ENCODE data around the gene BUD23.
"Not testable (repeated sequence)": the region's sequence is repeated elsewhere in the genome, so short reads cannot be mapped to it uniquely, and the experiment has no call there.

BUD23 gene

DNA sequence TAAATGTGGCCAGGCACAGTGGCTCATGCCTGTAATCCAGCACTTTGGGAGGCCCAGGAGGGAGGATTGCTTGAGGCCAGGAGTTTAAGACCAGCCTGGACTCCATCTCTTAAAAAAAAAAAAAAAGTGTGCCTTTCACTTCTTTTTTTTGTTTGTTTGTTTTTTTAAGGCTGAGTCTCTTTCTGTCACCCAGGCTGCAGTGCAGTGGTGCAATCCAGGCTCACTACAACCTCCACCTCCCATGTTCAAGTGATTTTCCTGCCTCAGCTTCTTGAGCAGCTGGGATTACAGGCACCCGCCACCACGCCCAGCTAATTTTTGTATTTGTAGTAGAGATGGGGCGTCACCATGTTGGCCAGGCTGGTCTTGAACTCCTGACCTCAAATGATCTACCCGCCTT lies 38.8 kb downstream of the BUD23 start:
- DNase-seq: not testable (repeated sequence)

DNA sequence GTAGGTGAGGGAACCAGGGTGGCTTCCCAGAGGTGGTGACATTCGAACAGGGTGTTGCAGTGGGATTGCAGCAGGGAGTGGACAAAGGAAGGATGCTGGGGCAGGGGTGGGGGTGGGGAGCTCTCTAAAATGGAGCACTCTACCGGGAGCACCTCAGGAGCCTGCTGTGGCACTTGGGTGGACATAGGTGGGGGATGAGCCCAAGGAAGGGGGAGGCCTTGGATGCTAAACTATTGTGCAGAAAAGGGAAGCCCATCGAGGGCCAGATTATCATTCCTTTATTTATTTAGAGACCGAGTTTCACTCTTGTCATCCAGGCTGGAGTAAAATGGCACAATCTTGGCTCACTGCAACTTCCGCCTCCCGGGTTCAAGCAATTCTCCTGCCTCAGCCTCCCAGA lies 39.4 kb downstream of the BUD23 start:
- no peak for DNase-seq

DNA sequence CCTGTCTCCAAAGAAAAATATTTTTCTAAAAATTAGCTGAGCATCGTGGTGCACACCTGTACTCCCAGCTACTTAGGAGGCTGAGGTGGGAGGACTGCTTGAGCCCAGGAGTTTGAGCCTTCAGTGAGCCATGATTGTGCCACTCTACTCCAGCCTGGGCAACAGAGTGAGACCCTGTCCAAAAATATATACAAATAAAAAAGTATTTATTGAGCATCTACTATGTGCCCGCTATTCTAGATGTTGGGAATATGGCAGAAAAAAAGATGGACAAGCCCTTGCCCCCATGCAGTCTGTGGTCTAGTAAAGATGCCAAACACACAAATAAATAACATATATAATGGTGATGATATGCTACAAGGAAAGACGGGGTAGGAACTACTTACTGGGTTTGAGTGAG lies 40.4 kb downstream of the BUD23 start:
- no peak for DNase-seq

DNA sequence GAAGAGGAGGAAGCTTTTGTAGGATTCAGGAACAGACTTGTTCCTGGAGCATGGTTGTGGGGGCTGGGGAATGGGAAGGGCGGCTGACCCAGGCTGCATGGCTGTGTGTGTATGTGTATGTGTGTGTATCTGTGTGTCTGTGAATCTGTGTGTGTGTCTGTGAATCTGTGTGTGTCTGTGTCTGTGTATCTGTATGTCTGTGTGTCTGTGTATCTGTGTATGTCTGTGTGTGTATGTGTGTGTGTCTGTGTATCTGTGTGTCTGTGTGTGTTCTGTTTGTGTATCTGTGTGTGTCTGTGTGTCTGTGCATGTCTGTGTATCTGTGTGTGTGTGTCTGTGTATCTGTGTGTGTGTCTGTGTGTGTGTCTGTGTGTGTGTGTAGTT lies 42.7 kb downstream of the BUD23 start:
- no peak for DNase-seq

DNA sequence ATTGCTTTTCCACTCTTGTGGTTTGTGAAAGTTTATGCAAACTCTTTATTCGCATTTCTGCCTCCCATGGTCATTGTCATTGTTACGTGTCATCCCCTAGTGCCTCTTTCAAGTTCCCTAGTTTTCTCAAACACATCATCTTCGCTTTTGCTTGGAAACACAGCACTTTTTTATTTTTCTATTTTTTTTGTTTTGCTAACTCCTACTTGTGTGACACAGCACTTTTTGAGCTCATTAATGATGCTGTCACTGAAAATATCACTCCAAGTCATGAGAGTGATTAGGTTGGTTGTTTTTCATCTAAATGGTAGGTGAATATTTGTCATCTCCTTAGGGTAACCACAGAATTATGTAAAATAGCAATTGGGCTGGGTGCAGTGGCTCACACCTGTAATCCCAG lies 44.6 kb downstream of the BUD23 start:
- DNase-seq: no peak

DNA sequence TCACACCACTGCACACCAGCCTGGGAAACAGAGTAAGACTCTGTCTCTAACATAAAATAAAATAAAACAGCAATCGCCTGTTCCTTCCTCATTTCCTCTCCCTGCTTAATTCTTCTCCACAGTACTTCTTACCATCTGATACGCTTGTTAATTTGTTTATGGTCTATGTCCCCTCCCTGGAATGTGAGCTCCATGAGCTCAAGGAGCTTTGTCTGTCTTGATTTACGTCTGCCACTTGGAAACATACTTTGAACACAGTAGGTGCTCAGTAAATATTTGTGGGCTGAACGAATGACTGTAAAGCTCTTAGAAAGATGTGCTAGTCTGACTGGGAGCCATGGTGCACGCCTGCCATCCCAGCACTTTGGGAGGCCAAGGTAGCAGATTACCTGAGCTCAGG lies 45.2 kb downstream of the BUD23 start:
- DNase-seq: no peak

DNA sequence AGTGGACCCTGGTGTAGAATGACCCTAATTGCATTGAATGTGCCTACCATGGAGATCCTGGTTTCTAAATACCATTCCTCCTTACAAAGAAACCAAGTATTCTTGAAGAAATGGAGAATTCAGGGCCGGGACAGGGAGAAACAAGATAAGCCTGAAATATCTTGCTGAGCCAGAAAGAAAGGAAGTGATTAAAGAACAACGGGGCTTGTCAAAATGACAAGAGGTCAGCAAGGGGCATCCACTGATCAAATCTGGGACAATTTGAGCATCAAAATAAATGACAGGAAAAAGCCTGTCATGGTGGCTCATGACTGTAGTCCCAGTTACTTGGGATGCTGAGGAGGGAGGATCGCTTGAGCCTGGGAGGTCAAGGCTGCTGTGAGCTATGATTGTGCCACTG lies 47.1 kb downstream of the BUD23 start:
- DNase-seq: no peak

DNA sequence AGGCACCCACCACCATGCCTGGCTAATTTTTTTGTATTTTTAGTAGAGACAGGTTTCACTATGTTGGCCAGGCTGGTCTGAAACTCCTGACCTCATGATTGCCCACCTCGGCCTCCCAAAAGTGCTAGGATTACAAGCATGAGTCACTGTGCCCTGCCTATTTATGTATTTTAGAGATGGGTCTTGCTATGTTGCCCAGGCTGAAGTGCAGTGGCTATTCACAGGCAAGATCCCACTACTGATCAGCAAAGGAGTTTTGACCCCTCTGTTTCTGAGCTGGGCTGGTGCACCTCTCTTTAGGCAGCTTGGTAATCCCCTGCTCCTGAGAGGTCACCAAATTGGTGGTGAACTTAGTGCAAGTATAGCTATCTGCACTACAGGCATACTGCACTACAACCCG lies 49.0 kb downstream of the BUD23 start:
- DNase-seq: no peak

DNA sequence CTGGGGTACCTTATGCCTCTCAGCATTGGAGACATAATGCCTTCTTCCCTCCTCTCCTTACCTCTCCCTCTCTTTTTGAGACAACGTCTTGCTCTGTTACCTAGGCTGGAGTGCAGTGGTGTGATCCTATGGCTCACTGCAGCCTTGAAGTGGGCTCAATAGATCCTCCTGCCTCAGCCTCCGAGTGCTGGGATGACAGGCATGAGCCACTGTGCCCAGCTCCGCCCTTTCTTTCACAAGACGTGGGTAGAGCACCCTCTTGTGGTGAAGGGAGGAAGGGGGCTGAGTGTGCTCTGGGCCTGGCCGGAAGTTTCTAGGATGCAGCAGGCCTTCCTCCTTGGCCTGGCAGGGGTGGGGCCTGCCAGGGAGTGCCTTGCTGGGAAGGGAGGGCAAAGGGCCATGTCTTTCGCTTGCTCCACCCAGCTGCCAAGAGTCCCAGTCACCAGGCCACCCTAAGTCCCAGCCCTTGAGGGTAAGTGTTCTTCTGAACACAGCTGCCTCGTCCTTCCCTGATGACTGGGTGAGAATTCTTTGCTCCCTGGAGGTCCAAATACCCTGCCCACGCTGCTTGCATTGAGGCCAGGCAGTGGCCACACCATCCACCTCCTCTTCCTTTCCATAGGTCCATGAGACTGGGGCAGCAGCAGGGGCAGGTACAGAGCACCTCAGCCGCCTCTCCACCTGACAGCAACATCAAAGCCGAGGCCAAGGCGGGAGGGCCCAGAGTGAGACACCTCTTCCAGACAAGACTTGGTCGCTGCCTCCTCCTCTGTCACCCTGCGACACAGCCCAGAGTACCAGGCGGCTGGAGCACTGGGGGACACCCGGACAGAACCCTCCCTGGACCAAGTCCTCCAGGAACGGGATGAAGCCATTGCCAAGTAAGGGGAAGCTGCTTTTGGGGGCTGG lies 51.5 kb downstream of the BUD23 start:
- peak; percentile 95 for DNase-seq

DNA sequence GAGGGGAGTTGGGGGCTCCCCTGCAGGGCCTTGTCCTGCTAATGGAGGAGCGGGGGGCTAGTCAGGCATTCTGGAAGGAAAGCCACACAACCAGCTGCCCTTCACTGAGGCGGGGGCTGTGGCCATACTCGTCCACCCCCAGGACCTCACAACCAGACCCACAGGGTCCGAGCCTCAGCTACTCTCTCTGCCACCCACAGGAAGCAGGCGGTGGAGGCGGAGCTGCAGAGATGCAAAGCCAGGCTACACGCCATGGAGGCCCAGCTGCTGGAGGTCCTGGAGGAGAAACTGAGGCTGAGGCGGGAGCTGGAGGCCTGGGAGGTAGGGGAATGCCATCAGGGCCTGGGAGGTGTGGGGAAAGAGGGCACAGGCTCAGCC lies 52.1 kb downstream of the BUD23 start:
- no peak for DNase-seq

DNA sequence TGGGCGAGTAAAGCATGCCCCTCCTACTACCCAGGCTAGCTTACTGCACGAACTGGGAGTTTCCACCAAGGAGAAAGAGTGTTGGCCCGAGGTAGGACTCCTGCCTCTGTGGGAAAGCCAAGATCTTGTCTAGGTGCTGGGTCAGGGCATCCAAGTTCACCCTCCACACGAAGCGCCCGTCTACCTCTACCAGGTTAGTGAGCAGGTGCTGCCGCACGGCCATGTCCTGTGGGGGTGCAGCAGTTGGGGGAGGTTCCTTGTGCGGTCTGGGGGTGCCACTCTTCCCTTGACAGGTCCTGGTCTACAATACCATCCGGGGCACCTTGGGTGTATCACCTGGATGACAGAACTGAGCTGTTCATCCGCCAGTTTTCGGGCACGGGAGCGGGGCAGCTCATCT lies 53.5 kb downstream of the BUD23 start:
- no peak for DNase-seq

DNA sequence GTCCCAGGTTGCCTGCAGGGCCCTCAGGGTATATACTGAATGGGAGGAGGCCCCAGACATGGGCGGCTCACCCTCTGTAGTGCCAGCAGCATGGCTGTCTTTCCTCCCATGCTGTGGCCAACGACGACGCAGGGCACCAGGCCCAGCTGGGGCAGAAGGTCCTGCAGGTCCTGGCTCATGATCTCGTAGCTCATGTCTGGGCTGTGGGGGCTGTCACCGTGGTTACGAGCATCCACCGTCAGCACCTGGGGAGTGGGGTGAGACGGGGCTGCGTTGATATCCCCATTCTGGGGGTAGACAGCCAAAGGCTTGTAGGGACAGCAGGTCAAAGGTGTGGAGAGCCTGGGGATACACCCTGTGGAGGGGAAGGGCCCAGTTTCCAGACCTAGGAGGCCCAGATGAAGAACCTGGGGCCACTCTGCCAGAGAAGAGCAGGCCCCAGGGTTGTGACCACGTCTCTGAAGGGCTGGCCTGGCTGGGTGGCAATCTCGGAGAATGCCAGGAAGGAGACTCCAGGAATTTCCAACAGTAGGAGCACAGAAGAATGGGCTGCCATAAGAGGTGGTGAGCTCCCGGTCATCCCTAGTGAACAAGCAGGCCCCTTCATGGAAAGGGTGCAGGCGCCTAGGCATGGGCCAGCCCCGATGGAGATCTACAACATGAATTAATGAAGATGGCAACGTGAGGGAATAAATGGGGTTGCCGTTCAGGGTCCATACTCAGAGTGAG lies 54.3 kb downstream of the BUD23 start:
- no peak for DNase-seq

DNA sequence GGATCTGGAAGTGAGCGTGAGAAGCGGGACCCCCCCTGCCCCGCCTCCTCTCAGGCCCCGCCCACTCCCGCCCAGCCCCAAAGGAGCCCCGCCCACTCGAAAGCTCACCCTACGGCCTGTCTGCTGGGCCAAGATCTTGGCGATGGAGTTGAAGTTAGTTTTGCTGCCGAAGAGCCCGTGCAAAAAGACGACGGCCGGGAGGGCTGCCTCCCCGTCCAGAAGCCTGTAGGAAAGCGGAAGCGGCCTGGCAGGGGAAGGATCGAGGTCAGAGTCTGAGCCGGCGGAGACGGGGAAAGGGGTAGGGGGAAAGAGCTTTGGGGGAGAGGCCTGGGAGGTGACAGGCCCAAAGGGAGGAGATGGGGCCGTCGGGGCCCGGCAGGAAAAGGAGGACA lies 54.8 kb downstream of the BUD23 start:
- peak; percentile 79 for DNase-seq

DNA sequence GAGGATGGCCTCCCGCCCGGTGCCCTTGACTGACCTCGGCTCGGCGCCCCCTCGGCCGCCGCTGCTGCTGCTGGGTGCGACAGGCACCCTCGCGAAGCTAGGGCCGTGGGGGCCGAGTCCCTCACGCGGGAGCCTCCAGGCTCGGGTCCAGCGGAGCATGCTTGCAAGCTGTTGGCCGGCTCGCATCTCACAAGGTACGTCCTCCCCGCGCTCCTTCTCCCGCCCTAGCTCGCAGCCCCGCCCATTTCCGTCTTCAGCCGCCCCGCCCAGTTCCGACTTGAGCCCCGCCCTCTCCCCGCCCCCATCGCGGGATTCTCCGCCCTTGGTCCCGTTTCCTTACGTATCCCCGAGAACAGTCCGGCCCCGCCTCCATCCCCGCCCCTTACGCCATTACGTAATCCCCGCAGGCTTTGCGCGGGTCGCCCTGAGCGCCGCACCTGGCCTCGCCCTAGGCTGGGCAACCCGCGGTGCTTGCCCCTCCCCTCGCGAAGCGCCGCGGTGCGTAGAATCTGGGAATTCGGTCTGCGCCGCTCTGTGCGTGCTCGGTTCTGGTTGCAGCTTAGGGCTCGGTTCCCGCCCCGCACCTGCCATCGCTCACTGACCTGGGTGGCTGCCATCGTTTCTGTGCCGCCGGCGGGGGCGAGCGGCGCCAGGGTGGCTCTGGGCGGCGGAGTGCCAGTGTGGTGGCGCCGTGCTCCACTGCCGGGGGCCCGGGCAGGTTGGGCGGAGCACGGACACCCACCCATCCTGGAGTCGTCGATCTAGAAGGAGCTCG lies 55.4 kb downstream of the BUD23 start, which contains the start of gene ABHD11:
ABHD11 (minus strand) TSS at position 191 of the 775 bp plus-strand sequence; CDS start at position 159, 32 bp downstream.
- DNase-seq: peak; percentile 99

DNA sequence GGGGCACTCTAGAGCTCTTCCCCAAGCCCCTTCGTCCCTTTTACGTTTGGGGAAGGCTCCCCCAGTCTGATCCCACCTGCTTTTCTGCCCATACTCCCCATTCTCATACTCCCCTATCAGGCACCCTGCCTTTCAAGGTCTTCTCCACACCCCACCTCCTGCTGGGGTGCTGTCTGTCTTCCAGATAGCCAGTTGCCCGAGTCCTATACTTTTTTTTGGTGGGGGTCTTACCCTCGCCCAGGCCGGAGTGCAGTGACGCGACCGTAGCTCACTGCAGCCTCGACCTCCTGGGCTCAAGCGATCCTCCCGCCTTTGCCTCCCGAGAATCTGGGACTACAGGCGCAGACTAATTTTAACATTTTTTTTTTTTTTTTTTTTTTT lies 56.0 kb downstream of the BUD23 start:
- DNase-seq: no peak

DNA sequence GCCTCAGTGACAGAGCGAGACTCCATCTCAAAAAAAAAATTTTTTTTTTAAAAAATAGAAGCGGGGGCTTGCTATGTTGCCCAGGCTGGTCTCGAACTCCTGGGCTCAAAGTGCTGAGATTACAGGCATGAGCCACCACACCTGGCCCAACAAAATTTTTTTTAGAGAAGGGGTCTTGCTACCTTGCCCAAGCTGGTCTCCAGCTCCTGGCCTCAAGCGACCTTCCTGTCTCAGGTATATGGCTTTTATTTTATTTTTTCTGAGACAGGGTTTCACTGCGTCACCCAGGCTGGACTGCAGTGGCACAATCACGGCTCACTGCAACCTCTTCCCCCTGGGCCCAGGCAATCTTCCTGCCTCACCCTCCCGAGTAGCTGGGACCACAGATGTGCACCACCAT lies 56.8 kb downstream of the BUD23 start:
- no peak for DNase-seq

DNA sequence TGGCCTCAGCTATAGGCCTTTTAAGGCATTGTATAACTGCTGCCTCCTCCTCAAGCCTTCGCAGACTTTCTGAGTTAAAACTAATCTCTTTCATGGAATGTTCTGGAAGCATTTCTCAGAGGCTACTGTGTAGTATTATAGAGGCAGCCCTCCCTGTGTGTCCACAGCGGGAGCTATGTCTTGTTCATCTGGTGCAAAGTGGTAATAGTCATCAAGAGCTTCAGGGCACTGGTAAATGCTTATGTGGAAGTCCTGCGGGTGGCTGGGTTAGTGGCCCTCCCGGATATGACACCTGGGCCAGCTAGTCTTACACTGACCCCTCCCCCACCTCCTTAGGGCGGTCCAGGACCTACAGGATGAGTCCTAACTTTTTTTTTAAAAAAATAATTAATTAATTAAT lies 57.4 kb downstream of the BUD23 start:
- peak; percentile 78 for DNase-seq

DNA sequence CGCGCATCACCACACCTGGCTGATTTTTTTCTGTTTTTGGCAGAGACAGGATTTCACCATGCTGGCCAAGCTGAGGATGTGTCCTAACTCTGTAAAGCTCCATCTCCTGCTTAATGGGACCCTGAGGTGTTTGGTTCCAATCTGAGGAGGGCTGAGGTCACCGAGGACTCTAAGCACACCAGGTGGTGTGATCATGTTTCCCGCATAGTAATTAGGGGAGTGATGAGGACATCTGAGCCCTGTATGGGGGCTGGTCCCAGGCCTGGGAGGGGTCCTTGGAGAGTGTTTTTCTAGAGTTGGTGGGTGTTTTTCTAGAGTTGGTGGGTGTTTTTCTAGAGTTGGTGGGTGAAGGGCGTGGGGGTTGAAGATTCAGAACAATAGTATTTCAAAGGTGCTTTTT lies 58.2 kb downstream of the BUD23 start:
- no peak for DNase-seq

DNA sequence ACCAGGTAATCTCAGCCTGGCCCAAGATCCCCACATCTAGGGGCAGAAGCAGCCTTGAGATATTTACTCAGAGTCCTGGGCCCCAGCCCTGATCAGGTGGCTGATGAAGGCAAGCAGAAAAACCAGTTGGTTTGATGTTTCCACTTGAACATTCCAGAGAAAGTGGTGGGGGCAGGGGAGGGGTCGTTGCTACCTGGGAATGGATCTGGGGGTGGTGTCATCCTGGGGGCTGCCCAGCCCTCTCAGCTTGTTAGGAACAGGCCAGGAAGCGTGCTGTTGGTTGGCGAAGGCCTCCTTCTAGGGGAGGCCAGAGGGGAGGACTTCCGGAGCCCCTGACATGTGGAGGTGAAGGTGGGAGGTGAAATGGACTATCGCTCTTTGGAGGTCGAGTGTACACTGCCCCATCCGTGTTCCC lies 58.9 kb downstream of the BUD23 start:
- DNase-seq: peak; percentile 91

DNA sequence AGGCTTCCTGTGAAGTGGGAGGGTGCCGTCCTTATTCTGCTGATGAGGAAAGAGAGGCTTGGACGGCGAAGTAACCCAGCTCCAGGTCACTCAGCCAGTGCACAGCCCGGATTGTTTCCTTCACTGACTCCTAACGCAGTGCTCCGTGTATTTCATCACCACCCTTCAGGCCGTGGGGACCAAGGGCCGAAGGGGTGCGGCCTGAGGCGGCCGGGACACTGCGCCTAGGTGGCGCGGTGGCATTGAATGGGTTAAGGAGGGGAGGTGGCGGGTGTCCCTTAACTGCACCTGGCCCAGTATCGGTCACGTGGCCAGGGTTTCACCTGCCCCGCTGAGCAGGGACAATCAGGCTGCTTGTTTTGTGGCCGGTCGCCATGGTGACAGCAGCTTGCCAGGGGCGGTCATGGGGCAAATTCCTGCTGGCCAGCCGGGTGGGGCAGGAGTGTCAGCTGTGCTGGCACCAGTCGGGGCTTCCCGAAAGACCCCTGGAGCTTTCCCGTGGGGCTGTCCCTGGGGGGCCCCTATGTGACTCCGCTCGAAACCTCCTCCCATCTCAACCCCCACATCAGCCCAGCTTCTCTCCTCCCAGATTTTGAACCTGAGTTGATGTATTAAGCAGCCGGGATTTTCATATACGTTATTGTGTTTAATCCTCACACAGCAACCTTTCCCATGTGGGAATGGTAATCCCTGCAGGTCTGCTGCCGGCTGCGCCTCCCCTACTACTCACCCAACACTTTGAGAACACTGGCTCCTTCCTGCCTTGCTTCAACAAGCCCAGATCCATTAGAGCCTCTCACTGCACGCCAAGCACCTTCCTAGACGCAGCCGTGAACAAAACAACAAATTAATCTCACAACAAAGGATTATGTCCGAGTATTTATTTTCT lies 59.6 kb downstream of the BUD23 start:
- peak; percentile 96 for DNase-seq

DNA sequence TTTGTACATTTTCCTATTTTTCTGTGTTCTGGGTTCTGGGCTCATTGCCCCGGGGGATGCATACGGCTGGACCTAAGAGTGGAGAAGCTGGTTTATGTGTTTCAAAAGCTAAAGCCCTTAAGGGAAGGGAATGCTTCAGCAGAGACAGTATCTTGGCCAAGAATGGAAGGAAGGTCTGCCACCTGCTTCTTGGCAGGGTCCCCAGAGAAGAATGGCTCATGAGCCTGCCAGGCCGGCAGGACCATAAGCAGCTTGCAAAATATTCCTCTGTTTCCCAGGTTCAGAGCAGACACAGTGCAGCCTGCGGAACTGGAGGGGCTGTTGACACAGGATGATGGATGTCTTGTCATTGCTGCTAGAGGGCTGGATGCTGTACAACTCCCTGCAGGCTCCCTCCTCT lies 63.0 kb downstream of the BUD23 start:
- no peak for DNase-seq

Data from islet precursor cell (in vitro differentiated cells).